Measurements from ENCODE around the gene CD5L.

The CD5L gene

DNA sequence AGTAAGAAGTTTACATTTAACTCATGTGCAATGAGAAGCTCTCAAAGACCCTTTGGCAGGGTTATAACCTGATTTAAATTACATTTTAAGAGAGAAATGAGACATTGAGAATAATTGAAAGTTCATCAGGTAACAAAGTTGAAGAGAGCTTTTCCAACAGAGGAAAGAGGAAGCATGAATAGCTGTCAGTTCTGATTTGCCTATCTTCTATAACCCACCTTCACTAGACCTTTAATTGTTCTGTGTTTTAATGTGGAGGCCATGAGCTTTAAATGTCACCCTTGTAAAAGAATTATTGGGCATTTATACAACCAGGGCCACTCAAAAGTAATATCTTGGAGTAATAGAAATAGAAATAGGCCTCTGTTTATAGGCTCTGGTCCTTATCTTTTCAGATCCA, 12.4 kb downstream of the CD5L start:
- no peaks in the 10 kb centered on the region for H3K27me3 ChIP-seq (ENCODE audit: insufficient read depth, low read length, poor library complexity, severe bottlenecking)
- no peaks in the 10 kb centered on the region for H3K9me3 ChIP-seq (ENCODE audit: insufficient read depth, low read depth, low read length)
- H2AFZ ChIP-seq (ENCODE audit: low read length) = no peak overlapping the region
- no peaks in the 10 kb centered on the region for H3K9me2 ChIP-seq (replicated peaks; ENCODE audit: low read depth, low read length)
- no peak overlapping the region for H3K4me2 ChIP-seq (ENCODE audit: low read depth, low read length, poor library complexity, severe bottlenecking)
- no peaks in the 10 kb centered on the region for H4K20me1 ChIP-seq (ENCODE audit: insufficient read depth, low read length, poor library complexity, severe bottlenecking)
- H3K9ac ChIP-seq (ENCODE audit: low read depth, low read length, poor library complexity, severe bottlenecking) = no peak overlapping the region
- no peak overlapping the region for H3K4me3 ChIP-seq (ENCODE audit: low read length, poor library complexity, severe bottlenecking)
- no peaks in the 10 kb centered on the region for H3K79me2 ChIP-seq (ENCODE audit: insufficient read depth, low read length)
- no peaks in the 10 kb centered on the region for H3K36me3 ChIP-seq (ENCODE audit: insufficient read depth, low read length)
- H3F3A ChIP-seq (ENCODE audit: low read depth) = no peaks in the 10 kb centered on the region
- no peaks in the 10 kb centered on the region for H3K4me1 ChIP-seq (ENCODE audit: insufficient read depth, low read length, poor library complexity, severe bottlenecking)
- TF ChIP-seq CTCF (conservative IDR thresholded peaks at IDR 0.05; ENCODE audit: low read length) (no peak), EZH2phosphoT487 (IDR thresholded peaks at IDR 0.05; ENCODE audit: borderline replicate concordance) (no peak)

DNA sequence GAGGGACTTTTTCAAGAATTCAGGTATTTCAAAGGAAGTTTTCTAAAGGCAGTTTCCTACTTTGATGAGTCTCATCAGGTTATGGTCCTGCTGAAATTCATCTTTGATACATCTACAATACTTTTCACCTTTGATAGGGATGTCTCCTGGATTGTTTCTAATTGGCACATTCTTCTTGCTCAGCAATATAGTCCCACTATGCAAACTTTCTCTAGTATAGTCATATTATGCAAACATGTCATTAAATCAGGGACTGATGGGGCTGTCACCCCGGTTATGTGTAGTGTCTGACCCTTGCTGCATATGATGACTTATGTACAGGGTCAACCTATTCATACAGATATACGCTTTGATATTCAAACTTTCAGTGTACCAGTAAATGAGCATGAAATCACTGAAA, 21.3 kb downstream of the CD5L start:
- Histone ChIP-seq H3K4me1 (ENCODE audit: insufficient read depth, low read length, poor library complexity, severe bottlenecking) (no peaks in the 10 kb centered on the region), H3K36me3 (ENCODE audit: insufficient read depth, low read length) (no peaks in the 10 kb centered on the region), H3K9me3 (ENCODE audit: insufficient read depth, low read depth, low read length) (no peaks in the 10 kb centered on the region), H2AFZ (ENCODE audit: low read length) (no peak overlapping the region), H3K4me3 (ENCODE audit: low read length, poor library complexity, severe bottlenecking) (no peak overlapping the region), H3K79me2 (ENCODE audit: insufficient read depth, low read length) (no peaks in the 10 kb centered on the region), H4K20me1 (ENCODE audit: insufficient read depth, low read length, poor library complexity, severe bottlenecking) (no peaks in the 10 kb centered on the region), H3K4me2 (ENCODE audit: low read depth, low read length, poor library complexity, severe bottlenecking) (no peak overlapping the region), H3K9me2 (replicated peaks; ENCODE audit: low read depth, low read length) (no peaks in the 10 kb centered on the region), H3K9ac (ENCODE audit: low read depth, low read length, poor library complexity, severe bottlenecking) (no peak overlapping the region), H3F3A (ENCODE audit: low read depth) (no peaks in the 10 kb centered on the region), H3K27me3 (ENCODE audit: insufficient read depth, low read length, poor library complexity, severe bottlenecking) (no peaks in the 10 kb centered on the region)
- no peak for TF ChIP-seq EZH2phosphoT487 (IDR thresholded peaks at IDR 0.05; ENCODE audit: borderline replicate concordance)
- TF ChIP-seq CTCF (conservative IDR thresholded peaks at IDR 0.05; ENCODE audit: low read length) = no peak

DNA sequence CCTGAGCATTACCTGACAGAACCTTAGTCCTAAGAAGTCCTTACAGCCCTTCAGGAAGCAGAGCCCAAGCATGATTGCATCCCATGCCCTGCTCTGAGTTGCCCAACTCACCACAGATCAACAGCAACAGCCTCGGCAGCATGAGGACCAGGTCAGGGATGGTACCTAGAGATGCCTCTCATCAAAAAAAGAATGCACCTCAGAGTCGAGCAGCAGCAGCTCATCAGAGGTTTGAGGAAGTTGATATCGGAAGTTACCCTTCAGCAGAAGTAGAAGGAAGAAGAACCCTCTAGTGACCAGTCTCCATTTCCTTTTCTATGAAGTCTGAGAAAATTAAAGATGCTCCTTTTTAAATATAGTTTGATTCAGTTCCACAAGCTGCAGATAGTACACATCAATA, 21.7 kb downstream of the CD5L start, which contains the start of gene FCRL1:
Gene FCRL1 (minus strand): TSS at position 225 of the 400 bp plus-strand sequence. CDS start 83 bp downstream, at position 142.
- Histone ChIP-seq H3F3A (ENCODE audit: low read depth) (no peaks in the 10 kb centered on the region), H3K4me3 (ENCODE audit: low read length, poor library complexity, severe bottlenecking) (no peak within 1 kb of the TSS), H3K27me3 (ENCODE audit: insufficient read depth, low read length, poor library complexity, severe bottlenecking) (no peaks in the 10 kb centered on the region), H3K4me2 (ENCODE audit: low read depth, low read length, poor library complexity, severe bottlenecking) (no peak within 1 kb of the TSS), H3K9me3 (ENCODE audit: insufficient read depth, low read depth, low read length) (no peaks in the 10 kb centered on the region), H4K20me1 (ENCODE audit: insufficient read depth, low read length, poor library complexity, severe bottlenecking) (no peaks in the 10 kb centered on the region), H3K36me3 (ENCODE audit: insufficient read depth, low read length) (no peaks in the 10 kb centered on the region), H3K9ac (ENCODE audit: low read depth, low read length, poor library complexity, severe bottlenecking) (no peak within 1 kb of the TSS), H3K9me2 (replicated peaks; ENCODE audit: low read depth, low read length) (no peaks in the 10 kb centered on the region), H2AFZ (ENCODE audit: low read length) (peak within 1 kb of the TSS; percentile 6; the same call in 1 of the 2 replicates), H3K4me1 (ENCODE audit: insufficient read depth, low read length, poor library complexity, severe bottlenecking) (no peaks in the 10 kb centered on the region), H3K79me2 (ENCODE audit: insufficient read depth, low read length) (no peaks in the 10 kb centered on the region)
- TF ChIP-seq EZH2phosphoT487 (IDR thresholded peaks at IDR 0.05; ENCODE audit: borderline replicate concordance) (no peak), CTCF (conservative IDR thresholded peaks at IDR 0.05; ENCODE audit: low read length) (no peak)

Data from Loucy (cell line).